GM18907 (cell line): ENCODE results near the gene MRM2.

Experiments
- ATAC-seq: cut with Tn5 transposase; IDR thresholded peaks from one replicate; pipeline ENCODE4 v1.9.1; 2021; ENCODE audit warnings: mild to moderate bottlenecking, moderate library complexity; ENCODE audit not compliant: unreplicated experiment

MRM2 gene

DNA sequence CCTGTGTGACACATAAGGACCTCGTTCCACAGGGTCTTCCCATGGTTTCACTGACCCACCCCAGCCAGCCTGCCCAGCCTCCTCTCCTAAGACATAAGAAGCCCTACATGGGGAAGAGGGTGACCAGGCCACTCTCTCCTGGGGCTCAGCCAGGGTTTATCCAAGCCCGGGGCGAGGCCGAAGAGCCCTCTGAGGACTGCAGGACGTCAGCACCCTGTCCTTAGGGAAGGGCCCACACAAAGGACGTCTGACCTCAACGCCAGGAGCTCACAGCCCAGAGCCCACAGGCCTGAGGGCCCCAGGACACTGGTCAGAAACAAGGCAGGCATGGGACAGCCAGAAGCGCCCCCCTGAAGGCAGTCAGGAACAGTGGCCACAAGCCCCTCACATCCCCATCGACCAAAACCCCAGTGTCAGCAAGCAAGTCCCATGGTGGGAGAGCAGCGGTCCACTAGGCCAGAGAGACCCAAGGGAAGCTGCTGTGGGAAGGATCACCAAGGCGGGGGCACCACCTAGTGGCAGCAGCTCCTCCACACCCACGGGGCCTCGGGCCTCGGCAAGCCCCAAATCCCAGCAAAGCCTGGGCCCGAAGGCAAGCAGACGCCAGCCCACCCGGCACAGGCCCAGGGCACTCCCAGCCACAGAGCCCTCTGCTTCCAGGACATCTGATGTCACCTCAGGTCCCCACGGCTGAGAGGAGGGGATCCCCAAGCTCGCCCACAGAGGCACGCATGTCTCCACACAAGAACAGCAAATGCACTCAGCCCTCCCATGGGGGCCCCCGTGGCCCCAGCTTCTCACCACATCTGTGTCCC lies 32.7 kb downstream of the MRM2 start:
- ATAC-seq: peak; percentile 52

DNA sequence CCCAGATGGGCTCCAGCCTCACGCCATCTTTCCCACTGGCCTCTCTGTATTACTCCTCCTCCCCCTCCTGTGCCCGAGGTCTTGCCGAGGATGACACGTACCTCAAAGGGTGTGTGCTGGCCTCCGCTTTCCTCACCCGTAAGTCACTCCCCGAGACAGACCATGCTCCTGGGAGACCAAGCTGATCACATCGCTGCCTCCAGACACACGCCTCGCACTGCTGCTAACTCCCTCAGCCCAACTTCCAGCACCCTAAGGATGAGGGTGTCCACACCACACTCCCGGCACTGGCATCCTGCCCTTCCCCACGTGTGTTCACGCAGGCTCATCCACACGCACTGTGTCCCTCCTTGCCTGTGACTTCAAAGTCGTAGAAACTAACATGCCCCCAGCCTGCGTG lies 33.3 kb downstream of the MRM2 start:
- ATAC-seq: no peak

DNA sequence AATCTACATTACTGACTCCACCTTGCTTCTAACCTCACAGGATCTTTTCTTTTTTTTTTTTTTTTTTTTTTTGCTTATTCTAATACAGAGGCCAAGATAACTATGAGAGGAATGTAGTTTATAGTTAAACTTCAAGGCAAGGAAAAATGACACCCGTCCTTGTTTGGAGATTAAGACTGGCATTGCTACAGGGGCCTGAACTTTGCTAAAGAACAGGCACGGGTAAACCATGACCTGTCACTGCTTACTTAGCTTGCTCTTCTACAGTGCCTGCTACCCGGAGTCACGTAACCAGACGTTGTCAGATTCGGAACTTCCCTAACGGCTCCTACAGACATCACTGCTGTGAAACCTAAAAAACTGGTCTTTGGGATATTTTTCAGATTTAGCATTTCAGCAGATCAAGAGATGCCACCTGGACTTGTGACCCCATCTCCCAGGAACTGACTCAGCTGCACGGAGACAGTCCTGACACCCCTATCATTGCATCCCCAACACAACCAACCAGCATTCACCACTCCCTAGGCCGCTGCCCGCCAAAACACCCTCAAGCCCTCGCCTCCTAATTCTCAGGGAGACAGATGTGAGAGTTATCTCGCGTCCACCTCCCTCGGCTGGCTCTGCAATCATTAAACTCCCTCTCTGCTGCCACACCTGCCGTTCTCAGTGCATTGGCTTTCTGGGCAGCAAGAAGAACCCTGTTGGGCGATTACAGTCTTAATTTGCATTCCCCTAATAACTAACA lies 36.8 kb downstream of the MRM2 start:
- no peak for ATAC-seq

DNA sequence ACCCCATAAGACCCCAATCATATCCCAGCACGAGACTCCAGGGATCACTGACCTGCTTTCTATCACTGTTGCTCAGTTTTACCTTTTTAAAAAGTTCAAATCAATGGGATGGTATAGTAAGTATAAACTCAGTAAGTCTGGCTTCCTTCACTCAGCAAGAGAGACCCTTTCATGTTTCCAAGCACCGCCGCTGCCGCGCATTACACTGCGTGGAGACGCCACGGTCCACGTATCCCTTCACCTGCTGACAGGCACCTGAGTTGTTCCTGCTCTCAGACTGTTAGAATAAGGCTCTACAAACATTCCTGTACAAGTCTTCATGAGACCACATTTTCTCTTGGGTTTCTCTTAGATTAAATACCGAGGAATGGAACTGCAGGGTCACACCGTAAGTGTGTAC lies 37.6 kb downstream of the MRM2 start:
- ATAC-seq: no peak

DNA sequence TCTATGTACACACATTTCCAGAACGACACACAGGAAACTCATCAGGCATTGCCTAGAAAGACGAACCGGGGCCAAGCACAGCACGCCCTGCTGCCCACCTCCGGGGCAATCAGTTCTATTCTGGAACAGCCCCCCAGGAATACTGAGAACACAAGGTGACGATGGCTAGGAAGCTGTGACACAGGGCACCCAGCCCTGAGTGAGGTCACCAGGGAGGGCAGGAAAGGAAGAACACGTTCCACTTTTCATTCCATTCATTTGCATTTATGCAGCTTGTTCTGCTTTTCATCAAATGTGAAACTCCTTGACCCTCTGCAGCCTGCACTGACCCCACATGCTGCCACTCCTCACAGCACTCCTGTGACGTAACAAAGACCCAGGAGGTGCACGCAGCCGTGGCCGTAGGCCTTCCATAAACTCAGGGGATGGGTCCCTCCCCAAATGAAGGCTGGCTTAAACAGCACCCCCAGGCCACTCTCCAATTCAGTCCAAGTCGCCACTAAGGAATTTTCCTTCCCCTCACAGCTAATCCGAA lies 38.2 kb downstream of the MRM2 start:
- ATAC-seq: no peak

DNA sequence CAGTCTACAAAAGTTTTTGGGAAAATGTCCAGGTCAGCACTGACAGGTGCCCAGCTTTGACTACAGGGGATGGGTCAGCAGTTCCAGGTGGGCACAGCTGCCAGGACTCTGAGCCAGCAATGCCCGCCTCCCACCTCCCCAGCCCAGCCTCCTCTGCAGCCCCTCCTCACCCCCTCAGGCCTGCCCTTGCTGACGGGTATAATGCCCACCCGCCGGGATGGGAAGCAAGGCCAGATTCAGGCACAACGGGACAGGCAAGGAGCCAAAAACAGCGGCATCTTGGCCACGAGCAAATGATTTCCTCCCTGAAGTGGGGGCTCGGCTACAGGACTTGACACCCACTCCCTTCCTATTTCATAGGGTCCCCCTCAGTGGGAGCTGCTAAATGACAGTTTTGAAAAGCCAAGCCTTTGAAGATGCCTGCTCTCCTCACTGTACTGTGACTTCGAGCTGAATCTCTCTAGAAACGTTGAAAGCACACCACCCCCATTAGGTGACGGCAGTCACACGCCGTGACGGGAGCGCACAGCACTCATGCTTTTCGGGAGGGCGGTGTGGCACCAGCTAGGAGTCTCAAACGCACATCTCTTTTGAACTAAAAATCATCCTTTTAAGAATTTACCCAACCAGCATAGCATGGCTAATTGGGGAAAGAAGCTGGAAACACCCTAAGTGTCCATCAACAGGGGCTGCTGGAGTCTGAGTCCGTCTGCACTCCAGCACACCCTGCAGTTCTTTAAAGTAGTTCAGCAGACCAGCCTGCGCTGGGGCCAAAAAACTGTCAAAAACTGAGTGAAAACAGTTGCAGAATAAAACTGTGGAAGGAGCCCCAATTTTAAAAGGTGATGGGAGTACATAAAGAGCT lies 38.9 kb downstream of the MRM2 start:
- ATAC-seq: no peak

DNA sequence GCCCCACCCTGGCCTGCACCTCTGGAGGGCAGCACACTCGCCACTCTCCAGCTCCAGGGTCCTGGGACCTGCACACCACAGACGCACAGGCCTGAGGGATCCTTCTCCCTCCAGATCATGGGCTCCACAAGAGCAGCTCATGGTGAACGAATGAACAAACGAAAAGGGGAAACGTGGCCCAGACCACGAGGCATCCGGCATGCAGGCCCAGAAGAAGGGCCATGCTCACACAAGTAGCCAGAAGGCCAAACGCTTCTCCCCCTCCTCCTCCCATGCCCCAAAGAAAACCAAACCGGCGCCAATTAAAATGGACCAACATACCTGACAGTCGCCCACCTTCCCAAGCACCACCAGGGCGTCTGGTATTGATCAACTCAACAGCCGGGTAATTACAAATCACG lies 39.6 kb downstream of the MRM2 start:
- no peak for ATAC-seq

DNA sequence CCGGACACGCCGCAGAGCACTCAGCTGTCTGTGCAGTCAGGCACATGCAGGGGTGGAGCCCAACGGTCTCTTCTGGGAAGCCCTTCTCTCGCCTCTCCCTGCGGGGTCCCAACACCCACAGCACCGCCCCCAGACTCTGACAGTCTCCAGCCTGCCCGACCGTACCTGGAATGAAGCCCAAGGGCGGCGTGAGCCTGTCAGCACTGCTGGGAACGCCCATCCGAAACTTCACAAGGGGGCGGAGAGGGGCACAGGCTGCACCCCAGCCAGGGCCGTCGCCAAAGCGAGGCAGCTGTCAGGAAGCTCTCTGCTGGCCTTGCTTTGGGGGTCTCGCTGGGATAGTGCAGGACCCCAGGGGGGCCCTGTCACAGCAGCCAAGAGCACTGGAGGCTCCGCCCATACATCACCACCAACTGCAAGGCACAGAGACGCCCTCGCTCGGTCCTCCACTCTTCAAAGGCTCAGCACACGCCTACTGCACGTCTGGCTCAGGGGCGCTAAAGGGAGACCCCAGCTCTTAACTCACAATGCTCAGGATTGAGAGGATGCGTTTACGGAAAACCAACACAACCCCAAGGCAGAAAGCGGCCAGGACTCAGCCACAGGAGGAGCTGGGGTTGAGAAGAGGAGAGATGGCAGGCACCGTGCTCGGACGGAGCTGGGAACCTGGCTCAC lies 40.2 kb downstream of the MRM2 start:
- ATAC-seq: no peak

DNA sequence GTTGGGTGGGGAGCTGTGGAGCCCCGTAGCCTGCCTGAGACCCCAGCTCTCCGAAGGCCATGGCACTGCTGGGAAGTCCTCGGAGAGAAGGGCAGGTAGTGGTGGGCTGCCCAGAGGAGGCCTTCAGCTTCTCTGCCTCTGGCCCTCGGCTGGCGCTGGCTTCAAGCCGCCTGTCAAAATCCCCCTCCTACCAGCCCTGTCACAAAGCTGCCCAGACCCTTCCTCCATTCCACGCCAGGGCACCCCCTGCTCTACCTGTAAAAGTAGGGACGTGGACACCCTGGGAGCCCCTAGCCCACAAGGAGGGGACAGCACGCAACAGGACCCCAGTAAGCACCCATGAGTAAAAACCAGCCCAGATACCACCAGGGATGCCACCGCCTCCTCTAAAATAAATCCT lies 40.9 kb downstream of the MRM2 start:
- no peak for ATAC-seq

DNA sequence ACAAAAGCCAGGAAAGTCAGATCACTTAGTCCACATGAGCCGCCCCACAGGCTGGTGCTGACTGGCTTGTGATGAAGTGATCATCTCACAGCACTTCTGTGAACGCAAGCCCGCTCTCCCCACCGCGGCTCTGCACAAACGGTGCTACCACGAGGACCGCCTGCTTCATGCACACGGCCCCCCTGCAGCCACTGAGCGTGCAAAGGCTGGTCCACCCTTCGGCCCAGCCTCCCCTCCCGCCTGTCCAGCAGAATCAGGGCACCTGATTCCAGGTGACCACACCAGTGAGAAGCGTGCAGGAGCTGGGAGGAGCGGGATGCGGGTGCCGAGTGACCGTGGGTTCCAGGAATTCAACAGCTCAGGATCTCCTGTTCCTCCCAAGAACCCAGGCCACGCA lies 41.4 kb downstream of the MRM2 start:
- ATAC-seq: no peak

DNA sequence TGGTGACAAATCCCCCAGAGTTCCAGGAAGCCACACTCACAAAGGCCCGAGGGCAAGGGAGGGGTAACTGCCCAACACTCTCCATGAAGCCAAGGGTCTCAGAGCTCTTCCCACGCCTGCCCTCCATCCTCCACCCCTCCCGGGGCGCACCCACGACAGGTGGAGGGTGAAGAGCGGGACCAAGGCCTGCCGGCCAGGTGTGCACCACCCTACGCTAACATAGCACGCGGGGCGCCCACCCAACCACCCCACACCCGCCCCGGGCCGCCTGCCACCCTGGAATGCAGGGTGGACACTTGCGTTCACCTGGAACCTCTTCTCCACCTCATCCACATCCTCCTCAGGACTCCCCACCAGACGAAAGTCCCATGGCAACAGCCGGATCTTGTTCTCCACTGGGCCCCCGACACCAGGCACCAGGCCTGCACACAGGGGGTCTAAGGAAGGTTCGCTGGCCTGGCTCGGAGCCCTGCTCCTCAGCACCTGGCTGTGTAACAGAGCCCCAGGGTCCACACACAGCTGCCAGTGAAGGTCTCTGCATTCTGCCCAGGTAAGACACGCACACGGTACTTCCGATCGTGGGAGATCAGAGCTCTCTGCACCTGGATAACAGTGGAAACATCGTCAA lies 41.9 kb downstream of the MRM2 start:
- ATAC-seq: no peak

DNA sequence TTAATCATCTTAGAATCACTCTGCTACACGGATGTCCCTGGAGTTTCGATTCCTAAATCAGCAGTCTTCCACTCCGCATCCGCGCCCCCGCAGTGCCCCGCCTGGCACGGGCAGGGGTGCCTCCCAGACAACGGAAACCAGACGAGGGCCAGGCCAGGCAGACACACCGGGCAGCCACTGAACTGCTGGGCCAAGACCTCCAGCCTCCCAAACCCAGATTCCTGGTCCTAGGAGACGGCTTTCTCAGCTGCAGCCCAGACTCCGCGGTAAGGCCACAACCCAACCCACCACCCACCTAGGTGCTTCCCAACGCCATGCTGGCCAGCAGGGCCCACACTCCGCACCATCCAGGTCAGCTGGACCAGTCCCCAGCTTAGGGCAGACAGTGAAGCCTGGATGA lies 42.5 kb downstream of the MRM2 start:
- no peak for ATAC-seq

DNA sequence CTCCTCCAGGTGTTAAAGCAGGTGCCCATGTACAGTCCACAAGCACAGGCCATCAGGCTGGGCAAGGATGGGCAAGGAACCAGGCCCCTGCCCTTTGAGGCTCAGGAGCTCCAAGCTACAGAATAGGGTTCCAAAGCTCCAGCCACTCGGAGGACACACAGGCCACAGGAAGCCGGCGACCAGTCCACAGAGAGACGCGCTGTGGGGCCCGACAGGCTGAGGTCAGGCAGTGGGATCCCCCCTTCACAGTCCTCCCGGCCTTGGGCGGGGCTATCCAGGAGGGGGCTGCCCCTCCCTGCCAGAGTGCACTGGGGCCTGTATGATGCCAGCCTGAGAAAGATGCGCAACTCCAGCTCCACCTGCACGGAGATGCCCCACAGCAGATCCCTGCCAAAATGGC lies 43.2 kb downstream of the MRM2 start:
- no peak for ATAC-seq

DNA sequence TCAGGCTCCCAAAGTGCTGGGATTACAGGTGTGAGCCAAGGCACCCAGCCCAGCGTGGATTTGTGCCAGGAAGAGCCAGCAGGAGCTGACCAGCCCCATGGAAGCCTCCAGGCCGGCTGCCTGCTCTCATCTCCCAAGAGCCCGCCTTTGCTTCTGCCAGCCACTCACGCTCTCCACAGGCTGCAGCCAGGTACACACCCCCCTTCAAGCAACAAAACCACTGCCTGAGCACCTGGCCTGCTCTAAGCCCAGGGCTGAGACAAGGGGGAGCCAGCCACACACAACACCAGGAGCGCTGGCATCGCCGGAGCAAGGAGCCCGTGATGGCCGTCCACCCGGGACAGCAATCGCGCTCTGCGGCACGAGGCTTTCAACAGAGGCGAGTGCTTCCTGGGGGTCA lies 43.8 kb downstream of the MRM2 start:
- ATAC-seq: no peak

DNA sequence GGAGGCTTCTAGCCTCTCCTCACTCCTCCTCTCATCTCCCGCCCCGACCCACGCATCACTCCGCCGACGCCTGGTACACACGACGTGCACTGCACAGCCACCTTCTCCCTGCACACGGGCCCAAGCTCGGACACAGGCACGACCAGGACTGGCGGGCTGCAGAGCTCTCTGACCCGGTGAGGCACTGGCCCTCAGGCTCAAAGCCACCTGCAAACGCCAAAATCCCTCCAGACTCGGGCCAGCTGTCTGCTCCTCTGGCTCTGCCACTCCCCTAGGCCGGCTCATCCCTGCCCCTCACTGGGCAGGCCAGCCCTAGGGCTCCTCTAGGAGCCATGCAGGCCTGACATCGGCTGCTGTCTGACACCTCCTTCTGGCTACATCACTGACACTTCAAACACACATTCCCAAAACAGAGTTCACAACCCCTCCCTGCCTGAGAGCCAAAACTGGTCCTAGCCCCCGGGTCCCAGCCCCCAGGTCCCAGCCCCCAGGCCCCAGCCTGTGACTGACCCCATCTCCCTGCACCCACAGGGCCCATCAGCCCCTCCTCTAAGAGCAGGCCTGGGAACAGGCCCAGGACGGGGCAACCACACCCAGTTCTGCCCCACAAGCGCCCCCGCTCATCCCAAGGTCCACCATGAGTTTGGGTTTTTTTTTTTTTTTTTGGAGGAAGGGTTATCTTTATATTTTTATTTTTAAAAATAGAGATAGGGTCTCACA lies 44.4 kb downstream of the MRM2 start:
- ATAC-seq: no peak

DNA sequence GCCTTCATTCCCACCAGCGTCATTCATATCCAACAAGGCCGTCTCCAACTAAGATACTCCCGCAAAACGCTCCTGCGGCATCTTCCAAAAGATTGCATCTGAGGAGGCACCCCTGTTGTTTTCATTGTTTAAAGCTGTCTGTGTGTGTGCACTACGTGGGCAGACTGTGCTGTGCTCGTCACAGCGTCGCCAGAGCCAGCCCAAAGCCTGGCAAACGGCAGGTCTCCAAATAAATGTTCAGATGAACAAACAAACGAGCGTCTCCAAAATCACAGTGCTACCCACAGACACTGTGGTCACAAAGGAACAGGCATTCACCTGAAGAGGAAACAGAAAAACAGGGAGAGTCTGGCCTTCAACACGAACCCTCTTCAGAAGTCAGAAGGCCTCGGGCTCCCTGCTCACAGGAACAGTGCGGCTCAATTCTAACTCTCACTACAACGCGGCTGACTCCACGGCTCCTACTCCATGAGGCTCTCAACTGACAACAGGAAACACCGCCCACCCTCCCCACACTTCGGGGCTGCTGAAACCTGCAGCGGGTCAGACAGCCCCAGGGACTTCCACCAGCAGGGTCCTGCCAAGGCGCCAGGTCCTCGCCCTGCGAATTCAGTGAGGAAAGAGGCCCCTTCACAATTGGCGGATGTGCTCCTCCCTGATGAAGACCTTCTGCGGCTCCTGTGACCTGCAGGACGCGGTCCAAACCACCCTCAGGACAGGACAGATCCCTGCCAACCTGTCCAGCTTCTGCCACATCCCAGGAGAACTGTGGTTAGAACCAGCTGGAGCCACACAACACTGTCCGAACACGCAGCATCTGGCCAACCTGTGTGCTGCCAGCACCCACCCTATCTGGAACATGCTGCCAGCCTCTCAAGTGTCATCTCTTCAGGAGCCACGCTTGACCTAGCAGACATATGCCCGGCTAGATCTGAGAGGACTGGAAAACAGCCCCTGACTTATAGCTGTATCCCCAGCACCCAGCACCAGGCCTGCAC lies 45.3 kb downstream of the MRM2 start:
- no peak for ATAC-seq

DNA sequence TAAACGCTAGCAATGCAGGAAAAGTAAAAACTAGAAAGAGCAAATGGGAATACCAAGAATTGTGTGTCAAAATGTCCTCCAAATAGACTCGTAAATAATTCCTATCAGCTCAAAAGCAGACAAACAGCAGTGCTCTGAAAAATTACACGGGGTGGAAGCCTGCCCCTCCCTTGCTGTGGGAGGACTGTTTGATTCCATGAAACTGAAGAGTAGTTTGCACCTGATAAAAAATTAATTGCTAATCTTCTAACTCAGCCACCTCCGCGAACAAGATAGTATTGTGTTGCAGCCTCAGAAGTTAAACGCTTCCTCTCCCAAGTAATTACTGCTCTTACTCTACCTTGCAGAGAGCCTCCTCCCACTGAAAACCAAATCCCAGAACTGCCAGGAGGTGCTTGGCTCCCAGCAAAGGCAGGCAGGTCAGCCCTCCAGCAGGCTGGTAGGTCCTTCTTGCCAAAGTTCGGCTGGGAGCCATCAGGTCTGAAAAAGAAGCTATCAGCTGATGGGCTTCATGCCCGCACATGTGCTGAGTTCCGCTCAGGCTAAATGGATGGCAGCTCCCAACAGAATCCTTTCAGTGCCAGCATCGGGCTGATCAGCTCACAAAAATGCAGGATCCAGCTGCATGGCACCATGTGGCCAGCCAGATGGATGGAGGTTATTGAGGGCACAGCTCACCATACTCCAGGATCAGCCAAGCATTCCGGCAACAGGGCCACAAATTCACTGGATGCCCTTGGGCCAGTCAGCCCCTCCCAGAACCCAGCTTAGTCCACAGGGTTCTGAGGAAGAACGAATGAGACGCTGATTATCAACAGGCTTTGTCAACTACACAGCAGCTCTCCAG lies 46.4 kb downstream of the MRM2 start:
- no peak for ATAC-seq
